Duodenal mucosa (tissue), 2 donors: ENCODE data around the gene CREBRF.
"Not testable (repeated sequence)": the region's sequence is repeated elsewhere in the genome, so short reads cannot be mapped to it uniquely, and the experiment has no call there.

Source experiments
- H3K27ac ChIP-seq: one replicate; pipeline ENCODE4 v1.7.0; 2013; ENCODE audit warnings: low read depth, low read length
- H3K27me3 ChIP-seq, 2 donors: one replicate each; pipeline ENCODE4 v1.7.0; 2013; ENCODE audit warnings: low read length in 2 of 2, control low read depth in 1 of 2; ENCODE audit not compliant: insufficient read depth in 2 of 2, control insufficient read depth in 1 of 2
- H3K36me3 ChIP-seq, 2 donors: one replicate each; pipeline ENCODE4 v1.7.0; 2013; ENCODE audit warnings: low read length in 2 of 2, control low read depth in 1 of 2; ENCODE audit not compliant: insufficient read depth in 2 of 2, control insufficient read depth in 1 of 2
- H3K4me1 ChIP-seq, 2 donors: one replicate each; pipeline ENCODE4 v1.7.0; 2013; ENCODE audit warnings: low read length in 2 of 2, control low read depth in 1 of 2; ENCODE audit not compliant: insufficient read depth in 2 of 2, control insufficient read depth in 1 of 2
- H3K4me3 ChIP-seq, 2 donors: one replicate each; pipeline ENCODE4 v1.7.0; 2013; ENCODE audit warnings: low read length in 2 of 2, low read depth in 1 of 2
- H3K9ac ChIP-seq, 2 donors: one replicate each; pipeline ENCODE4 v1.7.0; 2013; ENCODE audit warnings: low read length in 2 of 2, low read depth in 1 of 2
- H3K9me3 ChIP-seq, 2 donors: one replicate each; pipeline ENCODE4 v1.7.0; 2013; ENCODE audit warnings: low read length in 2 of 2, control low read depth in 1 of 2; ENCODE audit not compliant: control insufficient read depth in 1 of 2

Gene CREBRF

DNA sequence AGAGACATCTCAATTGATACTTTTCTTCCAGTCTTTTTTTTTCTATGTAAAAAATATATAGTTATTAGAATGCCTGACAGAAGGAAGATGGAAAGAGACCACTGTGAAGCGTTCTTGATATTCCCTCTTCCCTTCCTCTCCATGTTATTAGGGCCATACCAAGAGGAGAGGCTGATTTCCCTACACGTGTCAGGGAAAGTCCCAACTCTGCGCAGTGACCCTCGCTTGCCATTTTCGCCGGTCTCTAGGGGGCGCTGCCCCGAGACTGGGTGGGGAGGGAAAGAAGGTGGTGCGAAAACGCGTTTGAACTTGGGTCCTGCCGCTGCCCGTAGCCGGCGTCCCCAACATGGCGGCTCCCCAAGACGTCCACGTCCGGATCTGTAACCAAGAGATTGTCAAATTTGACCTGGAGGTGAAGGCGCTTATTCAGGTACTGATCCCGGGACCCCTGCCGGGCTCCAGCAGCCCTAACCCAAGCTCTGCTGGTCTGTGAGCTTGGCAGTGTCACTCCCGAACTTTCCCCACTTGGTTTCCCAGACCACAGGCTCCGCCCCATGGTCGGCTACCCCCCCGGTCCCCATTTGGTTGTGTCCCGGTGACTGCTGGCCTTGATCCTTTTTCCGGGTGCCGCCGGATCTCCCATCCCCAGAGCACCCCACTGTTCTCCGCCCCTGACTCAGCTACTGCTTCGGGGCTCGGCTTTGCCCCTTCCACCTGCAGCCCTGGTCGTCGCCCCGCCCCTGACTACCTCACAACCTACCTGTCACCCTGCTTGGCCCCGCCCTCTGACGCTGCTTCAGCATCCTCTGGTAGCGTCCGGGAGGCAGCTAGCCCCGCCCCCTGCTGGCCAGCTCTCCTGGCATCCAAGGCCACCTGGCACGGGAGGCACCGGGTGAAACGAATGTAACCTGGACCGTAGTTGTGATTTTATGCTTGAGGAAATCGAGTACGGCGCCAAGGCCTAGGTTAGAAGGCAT, 88.3 kb downstream of the CREBRF start, which contains the start of gene BNIP1:
Gene BNIP1, plus strand, starts transcription at position 332 of the 977 bp plus-strand sequence. Its CDS starts 15 bp downstream, at position 347.
- Histone ChIP-seq H3K27ac (peak within 1 kb of the TSS; percentile 87), H3K36me3 (peaks cover 3 to 37% of the 10 kb centered on the region in 2 donors), H3K4me3 (peak within 1 kb of the TSS; percentile 92 to 96), H3K9ac (peak within 1 kb of the TSS; percentile 95 to 99), H3K9me3 (no peaks in the 10 kb centered on the region), H3K27me3 (no peaks in the 10 kb centered on the region), H3K4me1 (peaks cover 0 to 4% of the 10 kb centered on the region in 2 donors)

DNA sequence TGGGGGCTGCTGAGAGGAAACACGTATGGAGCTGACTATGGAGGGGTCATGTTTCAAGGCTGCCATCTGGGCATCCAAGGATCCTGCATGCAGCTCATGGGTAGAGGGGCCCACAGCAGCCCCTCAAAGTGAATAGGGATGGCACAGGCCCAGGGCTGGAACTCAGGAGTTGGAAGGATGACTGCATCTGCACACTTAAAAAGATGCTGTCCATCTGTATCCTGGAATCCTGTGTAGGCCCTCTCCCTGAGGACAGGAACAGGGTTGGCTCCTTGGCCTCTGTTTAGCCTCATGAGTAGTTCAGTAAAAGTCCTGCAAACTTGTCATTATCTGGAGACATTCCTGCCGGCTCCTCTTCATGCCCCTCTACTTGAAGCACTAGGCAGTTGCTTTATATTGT, 92.2 kb downstream of the CREBRF start:
- H3K27ac ChIP-seq, result no peak overlapping the region
- no peak overlapping the region for H3K9ac ChIP-seq
- H3K4me1 ChIP-seq, result peaks cover 0 to 4% of the 10 kb centered on the region in 2 donors
- no peaks in the 10 kb centered on the region for H3K27me3 ChIP-seq
- no peaks in the 10 kb centered on the region for H3K9me3 ChIP-seq
- H3K36me3 ChIP-seq, result peaks cover 3 to 41% of the 10 kb centered on the region in 2 donors
- H3K4me3 ChIP-seq, result no peak overlapping the region

DNA sequence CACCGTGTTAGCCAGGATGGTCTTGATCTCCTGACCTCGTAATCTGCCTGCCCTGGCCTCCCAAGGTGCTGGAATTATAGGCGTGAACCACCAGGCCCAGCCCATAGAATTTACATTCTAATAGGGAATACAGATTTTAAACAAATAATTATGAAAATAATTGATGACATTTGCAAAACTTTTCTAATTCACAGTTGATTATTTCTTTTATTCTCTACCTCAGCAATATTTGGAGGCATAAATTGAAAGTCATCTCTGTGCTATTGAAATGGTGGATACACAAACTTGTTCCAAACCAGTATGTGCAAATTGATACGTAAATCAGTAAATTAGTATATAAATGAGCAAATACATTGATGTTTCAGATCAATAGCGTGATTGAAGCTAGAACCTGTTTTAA, 96.4 kb downstream of the CREBRF start:
- Histone ChIP-seq H3K4me3 (no peak overlapping the region), H3K4me1 (no peaks in the 10 kb centered on the region), H3K36me3 (peaks cover 3 to 51% of the 10 kb centered on the region in 2 donors), H3K27me3 (no peaks in the 10 kb centered on the region), H3K9me3 (no peaks in the 10 kb centered on the region), H3K9ac (no peak overlapping the region), H3K27ac (no peak overlapping the region)

DNA sequence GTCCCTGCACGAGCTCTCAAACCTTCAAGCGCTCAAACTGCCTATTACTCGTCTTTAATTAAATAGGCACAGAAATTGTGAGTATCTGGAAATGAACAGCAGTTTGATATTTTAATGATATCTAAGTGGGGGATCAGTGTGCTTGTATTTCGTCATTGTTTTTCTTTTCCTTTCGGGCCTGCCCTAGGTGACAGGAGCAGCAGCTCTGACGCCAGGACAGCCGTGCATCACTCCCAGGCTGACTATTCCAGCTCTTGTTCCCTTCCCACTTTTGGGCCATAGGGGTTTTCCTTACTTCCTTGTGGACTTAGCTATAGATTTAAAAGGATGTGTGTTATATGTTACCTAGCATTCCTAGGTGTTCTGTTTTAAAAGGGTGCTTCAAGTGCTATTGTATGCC, 97.7 kb downstream of the CREBRF start:
- Histone ChIP-seq H3K36me3 (peaks cover 2 to 50% of the 10 kb centered on the region in 2 donors), H3K4me3 (no peak overlapping the region), H3K27me3 (no peaks in the 10 kb centered on the region), H3K27ac (no peak overlapping the region), H3K9me3 (no peaks in the 10 kb centered on the region), H3K9ac (no peak overlapping the region), H3K4me1 (no peaks in the 10 kb centered on the region)

DNA sequence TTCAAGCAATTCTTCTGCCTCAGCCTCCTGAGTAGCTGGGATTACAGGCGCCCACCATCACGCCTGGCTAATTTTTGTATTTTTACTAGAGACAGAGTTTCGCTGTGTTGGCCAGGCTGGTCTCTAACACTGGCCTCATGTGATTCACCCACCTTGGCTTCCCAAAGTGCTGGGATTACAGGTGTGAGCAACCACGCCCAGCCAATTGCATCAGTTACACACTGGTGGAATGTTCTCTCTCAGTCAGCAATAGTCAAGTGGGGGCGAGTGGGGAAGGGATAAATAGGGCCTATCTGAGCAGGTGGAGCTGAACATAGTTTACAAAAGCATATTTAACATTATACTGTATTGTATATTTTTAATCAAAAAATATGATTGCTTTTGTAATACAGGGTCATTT, 98.5 kb downstream of the CREBRF start:
- H3K27me3 ChIP-seq, H3K4me1 ChIP-seq, H3K9ac ChIP-seq, H3K27ac ChIP-seq, H3K9me3 ChIP-seq, H3K4me3 ChIP-seq: not testable (repeated sequence)
- peaks cover 3 to 47% of the 10 kb centered on the region in 2 donors for H3K36me3 ChIP-seq

DNA sequence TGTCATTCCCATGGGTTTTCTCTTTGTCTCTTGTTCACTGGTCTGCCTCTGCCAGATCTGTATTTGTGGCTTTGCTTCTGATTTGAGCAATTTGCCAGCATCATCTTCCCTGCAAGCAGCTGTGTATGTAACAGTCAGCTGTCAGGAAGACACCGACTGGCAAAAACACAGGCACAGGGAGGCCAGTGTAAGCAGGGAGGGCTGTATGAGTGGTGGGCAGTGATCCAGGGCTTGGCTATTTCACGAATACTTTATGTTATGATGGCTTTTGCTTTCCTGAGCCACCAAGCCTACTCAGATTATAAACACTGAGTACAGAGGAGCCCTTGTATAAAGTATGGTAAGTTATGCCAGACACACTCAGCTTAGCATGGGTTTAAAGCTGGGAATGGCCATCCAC, 99.8 kb downstream of the CREBRF start:
- H3K27ac ChIP-seq, result no peak overlapping the region
- no peaks in the 10 kb centered on the region for H3K9me3 ChIP-seq
- H3K27me3 ChIP-seq, result no peaks in the 10 kb centered on the region
- no peak overlapping the region for H3K9ac ChIP-seq
- no peaks in the 10 kb centered on the region for H3K4me1 ChIP-seq
- peaks cover 9 to 54% of the 10 kb centered on the region in 2 donors for H3K36me3 ChIP-seq
- no peak overlapping the region for H3K4me3 ChIP-seq

DNA sequence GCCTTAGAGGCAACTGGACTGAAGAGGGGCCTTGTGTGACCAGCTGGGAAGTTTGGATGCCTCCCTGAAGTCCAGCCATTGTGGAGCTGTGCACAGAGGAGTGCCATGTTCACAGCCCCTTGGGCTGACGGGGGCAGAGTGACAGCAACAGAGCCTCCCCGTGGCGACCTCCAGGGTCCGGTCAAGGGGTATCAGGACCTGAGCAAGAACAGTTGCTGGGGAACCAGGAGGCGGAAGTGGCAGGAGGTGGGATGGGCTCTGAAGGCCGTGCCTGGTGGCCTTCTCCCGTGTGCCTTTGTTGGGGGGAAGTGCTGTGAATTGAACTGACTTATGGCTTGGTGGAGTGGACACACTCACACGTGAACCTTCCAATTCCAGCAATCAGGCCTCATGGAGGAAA, 102.2 kb downstream of the CREBRF start:
- Histone ChIP-seq H3K27me3 (no peaks in the 10 kb centered on the region), H3K4me3 (no peak overlapping the region), H3K9me3 (no peaks in the 10 kb centered on the region), H3K9ac (no peak overlapping the region), H3K27ac (no peak overlapping the region), H3K36me3 (peaks cover 15 to 66% of the 10 kb centered on the region in 2 donors), H3K4me1 (no peaks in the 10 kb centered on the region)

DNA sequence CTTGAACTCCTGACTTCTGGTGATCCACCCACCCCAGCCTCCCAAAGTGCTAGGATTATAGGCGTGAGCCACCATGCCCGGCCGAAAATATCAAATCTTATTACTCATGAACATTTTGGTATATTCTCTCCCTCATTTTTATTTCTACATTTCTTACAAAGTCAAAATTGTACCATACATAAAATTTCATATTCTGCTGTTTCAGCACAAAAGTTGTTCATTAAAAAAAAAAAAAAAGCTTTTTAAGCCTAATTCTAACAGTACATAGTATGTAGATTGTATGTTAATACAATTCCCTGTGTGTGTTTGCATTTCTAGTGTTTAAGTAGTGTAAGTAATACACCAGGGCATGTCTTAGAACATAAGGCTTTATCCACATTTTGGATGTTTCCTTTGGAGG, 103.1 kb downstream of the CREBRF start:
- Histone ChIP-seq H3K36me3 (peaks cover 19 to 64% of the 10 kb centered on the region in 2 donors), H3K27ac (no peak overlapping the region), H3K9me3 (no peaks in the 10 kb centered on the region), H3K4me1 (no peaks in the 10 kb centered on the region), H3K27me3 (no peaks in the 10 kb centered on the region), H3K4me3 (no peak overlapping the region), H3K9ac (no peak overlapping the region)

DNA sequence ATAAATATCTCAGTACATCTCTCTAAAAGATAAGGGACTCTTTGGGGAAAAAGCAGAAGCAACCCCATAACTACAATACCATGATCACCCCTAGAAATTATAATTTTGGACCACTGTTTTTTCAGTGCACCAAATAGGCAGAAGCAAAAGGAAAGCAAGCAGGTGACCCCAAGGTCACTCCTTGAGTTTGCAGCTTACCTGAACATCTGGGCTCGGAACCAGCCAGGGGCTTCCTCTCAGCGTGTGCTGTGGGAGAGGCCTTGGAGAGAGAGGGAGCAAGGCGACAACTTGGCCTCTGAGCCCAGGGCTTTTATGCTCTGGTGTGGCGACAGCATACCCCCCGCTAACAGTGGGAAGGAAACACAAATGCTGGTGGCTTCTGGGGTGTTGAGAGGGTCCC, 105.0 kb downstream of the CREBRF start:
- H3K27ac ChIP-seq, result no peak overlapping the region
- H3K9me3 ChIP-seq, result no peaks in the 10 kb centered on the region
- H3K4me3 ChIP-seq, result no peak overlapping the region
- no peaks in the 10 kb centered on the region for H3K27me3 ChIP-seq
- H3K36me3 ChIP-seq, result peaks cover 19 to 53% of the 10 kb centered on the region in 2 donors
- no peak overlapping the region for H3K9ac ChIP-seq
- H3K4me1 ChIP-seq, result peaks cover 0 to 7% of the 10 kb centered on the region in 2 donors

DNA sequence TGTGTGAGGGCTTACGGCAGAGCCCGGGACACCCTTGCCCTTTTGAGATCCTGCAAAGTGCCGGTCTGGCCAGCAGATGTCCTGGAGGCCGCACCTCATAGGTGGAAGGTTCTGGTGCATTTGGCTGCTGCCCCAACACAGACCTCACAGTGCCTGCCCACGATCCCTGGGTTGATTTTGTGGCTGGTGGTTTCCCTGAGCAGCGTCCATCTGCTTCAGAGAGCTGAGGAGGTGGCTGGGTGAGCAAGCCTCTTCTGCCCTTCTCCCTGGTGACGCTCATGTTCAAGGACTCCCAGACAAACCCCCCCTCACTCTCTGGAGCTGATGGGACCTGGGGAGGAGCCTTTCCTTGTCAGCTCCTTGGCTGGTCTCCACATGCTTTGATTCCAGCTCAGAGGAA, 107.1 kb downstream of the CREBRF start:
- Histone ChIP-seq H3K27me3 (no peaks in the 10 kb centered on the region), H3K4me1 (peaks cover 0 to 7% of the 10 kb centered on the region in 2 donors), H3K4me3 (no peak overlapping the region), H3K9me3 (no peaks in the 10 kb centered on the region), H3K36me3 (peaks cover 19 to 41% of the 10 kb centered on the region in 2 donors), H3K27ac (no peak overlapping the region), H3K9ac (no peak overlapping the region)
